ENCODE measurements around the gene STARD9.
"Not testable (repeated sequence)": the region's sequence is repeated elsewhere in the genome, so short reads cannot be mapped to it uniquely, and the experiment has no call there.

Gene STARD9

DNA sequence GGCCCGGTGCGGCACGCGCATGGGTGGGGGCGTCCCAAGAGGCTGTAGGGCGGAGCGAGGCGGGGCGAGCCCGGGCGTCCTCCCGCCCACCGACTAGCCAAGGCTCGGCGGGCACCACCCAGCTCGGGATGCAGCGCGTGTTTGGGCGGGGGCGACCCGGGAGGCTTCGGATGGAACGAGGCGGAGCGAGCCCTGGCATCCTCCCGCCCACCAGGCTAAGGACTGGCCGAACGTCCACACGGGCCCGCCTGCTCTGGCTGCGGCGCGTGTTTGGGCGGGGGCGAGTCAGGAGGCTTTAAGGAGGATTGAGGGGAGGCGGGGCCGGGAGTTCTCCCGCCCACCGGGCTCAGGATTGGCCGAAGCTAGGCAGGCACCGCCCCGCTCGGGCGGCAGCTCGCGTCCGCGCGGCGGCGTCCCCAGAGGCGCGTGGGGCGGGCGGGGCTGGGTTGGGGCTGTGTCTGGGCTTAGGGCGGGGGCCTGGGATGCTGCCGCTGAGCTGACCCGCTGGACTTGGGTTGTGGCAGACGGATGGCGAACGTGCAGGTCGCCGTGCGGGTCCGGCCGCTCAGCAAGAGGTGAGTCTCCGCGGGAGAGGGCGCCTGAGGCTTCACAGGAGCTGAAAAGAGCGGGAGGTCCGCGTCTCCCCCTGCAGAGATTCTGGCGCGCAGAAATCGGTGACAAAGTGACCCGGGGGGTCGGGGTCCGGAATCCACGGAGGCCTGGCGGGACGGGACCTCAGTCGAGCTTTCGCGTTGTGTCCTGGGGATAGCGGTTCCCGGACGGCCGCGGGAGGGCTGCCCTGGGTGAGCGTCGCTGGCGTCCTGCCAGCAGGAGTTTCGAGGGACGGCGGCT lies at the start of gene STARD9:
Gene STARD9, plus strand, starts transcription at position 419 of the 852 bp plus-strand sequence. Its CDS starts 110 bp downstream, at position 529.
- DNase-seq (ENCODE audit: low spot score): peak; percentile 94

DNA sequence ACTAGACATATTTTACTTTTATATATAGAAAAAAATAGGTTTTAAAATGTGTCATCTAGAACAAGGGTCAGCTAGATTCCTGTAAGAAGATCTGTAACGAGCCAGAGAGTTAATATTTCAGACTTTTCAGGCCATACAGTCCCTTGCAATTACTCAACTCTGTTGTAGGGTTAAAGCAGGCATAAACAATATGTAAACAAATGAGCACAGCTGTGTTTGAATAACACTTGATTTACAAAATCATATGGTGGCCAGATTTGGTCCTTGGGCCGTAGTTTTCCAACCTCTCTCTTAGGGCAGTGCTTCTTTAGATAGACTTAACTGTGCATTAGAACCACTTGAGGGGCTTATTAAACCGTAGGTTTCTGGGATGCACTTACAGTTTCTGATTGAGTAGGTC lies 46.4 kb upstream of the STARD9 start:
- DNase-seq (ENCODE audit: low spot score): no peak

DNA sequence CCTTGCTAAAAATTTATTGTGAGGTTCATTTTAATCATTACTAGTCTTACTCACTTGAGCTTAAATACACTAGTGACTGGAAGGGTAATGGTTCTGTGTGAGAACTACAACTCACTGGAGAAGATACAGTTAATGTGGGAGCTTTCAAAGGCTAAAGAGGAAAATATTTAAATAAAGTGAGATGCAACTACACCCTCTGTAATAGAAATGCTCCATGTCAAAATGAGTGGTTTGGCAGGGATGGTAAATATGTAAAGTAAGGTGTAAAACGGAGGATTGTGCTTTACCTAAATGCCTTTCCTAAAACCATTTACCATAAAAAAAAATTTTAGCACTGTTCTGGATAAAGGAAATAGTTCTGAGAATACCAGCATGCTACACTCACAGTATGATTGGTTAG lies 42.2 kb upstream of the STARD9 start:
- no peak for DNase-seq (ENCODE audit: low spot score)

DNA sequence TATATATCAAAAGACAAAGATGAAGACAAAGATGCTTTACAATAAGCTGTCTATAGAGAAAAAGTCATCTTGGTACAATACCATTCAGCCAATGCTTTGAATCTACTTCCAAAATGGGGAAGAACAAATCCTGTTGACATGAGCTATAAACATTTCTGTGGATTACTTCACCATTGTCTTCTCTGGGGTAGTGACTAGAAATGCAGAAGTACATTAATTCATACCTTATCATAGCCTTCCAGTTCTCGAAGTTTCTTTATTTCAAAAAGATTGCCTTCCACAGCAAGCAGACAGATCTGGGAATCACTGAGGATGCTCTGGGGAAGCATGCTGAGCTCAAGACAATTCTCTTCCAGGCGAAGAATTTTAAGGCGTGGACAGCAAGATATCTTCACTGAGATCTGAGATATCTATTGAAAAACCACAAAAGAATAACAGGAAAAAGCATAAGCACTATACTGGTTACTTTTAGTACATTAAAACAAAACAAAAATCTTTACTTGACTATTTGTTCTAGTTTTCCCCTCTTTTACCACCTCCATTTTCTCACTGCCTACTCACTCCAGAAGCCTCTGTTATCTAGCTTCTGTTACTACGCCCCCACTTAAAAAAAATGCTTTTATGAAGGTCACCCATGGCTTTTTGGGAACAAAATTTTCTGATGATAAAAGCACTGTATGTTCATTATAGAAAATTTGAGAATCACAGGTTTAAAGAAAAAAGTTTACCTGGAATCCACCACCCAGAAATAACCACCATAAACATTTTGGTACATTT lies 30.4 kb upstream of the STARD9 start:
- no peak for DNase-seq (ENCODE audit: low spot score)

DNA sequence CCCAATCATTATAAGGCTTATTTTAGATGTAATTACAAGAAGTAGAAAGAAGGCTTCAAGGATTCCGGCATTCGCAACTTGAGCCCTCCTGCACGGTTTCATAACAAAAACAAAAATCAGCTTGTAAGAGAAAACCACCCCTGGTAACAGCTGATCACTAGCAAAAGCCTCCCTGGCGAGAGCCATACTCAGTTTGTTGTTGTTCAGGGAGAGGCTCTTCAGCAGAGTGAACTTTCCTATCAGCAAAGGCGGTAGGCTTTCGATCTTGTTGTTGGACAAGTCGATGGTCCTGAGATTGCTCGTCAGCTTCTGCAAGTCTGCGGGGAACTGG lies 27.5 kb upstream of the STARD9 start:
- DNase-seq (ENCODE audit: low spot score): no peak

DNA sequence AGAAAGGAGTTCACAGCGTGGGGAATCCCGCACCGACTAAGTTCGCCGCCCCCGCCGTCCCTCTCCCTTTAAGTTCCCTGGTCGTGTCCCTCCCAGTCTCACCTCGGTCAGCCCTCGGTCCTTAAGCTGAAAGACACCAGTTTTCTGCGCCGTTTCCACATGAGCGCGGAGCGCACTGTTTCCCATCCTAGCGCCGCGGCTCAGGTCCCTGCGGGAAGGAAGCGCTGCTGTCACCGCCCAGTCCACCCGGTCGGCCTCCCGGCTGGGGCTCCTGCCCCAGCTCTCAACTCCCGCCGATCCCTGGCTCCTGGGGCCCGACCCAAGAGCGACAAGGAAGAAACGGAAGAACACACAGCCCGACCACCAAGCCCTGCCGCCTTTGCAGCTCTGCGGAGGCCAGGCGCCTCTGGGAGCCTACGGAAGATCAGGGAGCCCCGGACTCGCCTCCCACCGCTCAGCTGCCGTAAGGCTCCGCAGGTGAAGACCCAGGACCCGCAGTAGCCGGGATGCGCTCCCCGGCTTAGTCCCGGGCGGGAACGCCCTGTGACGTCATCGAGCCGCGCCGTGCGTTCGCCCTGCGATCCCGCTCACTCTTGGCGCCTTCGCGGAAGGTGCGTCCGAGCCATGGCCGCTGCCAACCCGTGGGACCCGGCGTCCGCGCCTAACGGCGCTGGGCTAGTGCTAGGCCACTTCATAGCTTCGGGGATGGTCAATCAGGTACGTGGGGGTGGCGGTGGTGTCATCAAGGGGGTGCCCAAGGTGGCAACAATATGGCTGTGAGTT lies 27.0 kb upstream of the STARD9 start, which contains the start of the genes HAUS2 and LRRC57:
Gene HAUS2, plus strand, starts transcription at position 590 of the 783 bp plus-strand sequence. Its CDS starts 35 bp downstream, at position 625.
Gene LRRC57, minus strand, starts transcription at position 545 of the 783 bp plus-strand sequence. Its CDS starts 359 bp downstream, at position 186.
- peak; percentile 81 for DNase-seq (ENCODE audit: low spot score)

DNA sequence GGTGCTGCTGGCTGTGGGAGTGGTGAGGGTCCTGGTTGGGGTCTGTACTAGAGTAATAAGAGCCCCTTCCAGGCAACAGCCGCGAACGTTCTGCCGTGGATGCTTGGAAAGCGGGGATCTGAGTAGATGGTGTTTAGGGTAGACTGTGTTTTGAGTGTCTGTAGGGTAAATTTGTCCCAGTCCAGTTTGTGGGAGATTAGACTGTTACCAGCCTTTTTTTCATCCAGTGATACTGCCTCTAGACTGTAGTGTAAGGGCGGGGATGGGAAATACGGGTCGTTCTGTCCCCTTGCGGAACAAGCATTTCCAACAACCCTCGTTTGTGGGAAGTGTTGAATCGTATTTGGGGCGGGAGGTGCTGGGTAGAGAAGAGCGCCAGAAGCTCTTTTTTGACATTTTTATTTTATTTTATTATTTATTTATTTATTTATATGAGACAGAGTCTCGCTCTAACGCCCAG lies 26.3 kb upstream of the STARD9 start:
- DNase-seq (ENCODE audit: low spot score): peak; percentile 6

DNA sequence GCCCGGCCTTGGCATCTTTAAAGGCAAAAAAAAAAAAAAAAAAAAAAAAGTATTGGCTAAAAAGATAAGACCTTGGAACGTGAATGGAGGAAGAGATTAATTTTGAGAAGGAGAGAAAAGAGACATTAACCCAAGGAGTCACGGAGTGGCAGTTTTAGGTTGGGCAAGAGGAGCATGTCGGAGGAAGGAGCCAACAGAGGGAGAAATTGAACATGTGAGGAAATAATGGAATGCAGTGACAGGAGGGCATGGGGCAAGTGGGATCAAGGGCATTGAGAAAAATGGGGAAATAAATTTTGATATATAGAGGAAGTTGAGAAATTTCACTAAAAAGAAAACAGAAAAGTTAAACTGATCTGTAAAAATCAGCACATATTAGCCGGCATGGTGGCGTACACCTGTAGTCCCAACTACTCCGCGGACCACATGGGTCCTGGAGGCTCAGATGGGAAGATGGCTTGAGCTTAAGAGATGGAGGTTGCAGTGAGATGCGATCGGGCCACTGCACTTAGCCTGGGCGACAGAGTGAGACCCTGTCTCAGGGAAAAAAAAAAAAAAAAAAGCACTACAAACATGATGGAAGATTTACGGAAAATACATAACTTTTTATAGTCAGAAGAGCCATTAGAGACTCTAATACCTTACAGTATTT lies 25.5 kb upstream of the STARD9 start:
- no peak for DNase-seq (ENCODE audit: low spot score)

DNA sequence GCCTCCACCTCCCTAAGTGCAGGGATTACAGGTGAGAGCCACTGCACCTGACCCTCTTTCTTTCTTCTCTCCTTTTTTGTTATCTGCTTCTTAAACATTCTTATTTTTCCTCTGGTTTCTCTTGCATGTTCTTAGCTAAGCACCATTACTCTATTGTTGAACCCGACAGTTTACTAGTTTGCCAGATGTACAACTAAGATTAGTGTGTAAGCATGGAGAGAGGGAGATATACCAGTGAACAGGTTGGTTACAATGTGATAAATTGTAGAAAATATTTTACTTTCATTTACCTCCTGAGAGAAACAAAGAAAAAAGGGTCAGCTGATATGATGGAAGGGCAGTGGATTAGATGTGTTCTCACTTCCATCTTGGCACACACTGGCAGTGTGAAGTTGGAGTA lies 21.9 kb upstream of the STARD9 start:
- DNase-seq (ENCODE audit: low spot score): no peak

DNA sequence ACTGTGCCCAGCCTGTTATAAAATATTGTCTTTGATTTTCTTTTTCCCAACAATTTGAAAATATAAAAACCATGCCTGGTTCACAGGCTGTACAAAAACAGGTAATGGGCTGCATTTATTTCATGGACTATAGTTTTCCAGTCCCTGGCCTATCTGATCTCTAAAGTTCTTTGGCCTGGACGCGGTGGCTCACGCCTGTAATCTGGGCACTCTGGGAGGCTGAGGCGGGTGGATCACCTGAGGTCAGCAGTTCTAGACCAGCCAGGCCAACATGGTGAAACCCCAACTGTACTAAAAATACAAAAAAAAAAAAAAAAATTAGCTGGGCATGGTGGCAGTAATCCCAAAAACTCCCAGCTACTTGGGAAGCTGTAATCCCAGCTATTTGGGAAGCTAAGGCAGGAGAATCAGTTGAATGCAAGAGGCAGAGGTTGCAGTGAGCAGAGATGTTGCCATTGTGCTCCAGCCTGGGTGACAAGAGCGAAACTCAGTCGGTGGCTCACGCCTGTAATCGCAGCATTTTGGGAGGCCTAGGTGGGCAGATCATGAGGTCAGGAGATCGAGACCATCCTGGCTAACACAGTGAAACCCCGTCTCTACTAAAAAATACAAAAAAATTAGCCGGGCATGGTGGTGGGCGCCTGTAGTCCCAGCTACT lies 18.7 kb upstream of the STARD9 start:
- DNase-seq (ENCODE audit: low spot score): not testable (repeated sequence)

DNA sequence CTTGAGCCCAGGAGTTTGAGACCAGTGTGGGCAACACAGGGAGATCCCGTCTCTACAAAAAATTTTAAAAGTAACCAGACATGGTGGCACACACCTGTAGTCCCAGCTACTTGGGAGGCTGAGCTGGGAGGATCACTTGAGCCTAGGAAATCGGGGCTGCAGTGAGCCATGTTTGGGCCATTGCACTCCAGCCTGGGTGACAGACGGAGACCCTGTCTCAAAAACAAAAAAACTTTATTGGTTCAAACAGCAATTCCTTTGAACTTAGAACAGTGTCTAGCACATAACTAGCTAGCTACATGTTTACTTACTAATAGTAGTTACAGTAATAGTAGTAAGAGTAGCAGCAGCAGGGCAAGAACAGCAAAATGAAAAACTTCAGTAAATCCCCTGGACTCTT lies 16.7 kb upstream of the STARD9 start:
- DNase-seq (ENCODE audit: low spot score): no peak

GRCh38 chr15:42576040-42576594 lies 711 bp downstream of the STARD9 start:
- DNase-seq (ENCODE audit: low spot score): no peak

DNA sequence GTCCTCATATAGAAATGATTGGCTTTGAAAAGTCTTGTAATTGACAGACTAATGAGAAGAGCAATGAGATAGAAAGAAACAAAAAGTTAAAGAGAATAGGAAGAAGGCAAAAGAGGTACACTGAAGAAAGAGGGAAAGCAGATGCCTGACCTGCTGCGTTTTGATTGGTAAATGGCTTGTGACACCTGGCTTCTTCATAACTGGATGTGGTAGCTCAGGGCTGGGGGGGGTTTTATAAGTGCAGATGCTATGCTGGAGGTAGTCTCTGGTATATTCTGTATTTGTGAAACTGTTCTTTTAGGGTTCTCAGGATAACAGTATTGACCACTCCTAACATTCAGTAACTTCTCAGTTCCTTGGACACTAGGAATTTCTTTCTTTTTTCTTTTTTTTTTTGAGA lies 1.4 kb downstream of the STARD9 start:
- no peak for DNase-seq (ENCODE audit: low spot score)

- no peak for DNase-seq (ENCODE audit: low spot score)
These were observed 2.2 kb downstream of the STARD9 start for GRCh38 chr15:42577514-42578031.

DNA sequence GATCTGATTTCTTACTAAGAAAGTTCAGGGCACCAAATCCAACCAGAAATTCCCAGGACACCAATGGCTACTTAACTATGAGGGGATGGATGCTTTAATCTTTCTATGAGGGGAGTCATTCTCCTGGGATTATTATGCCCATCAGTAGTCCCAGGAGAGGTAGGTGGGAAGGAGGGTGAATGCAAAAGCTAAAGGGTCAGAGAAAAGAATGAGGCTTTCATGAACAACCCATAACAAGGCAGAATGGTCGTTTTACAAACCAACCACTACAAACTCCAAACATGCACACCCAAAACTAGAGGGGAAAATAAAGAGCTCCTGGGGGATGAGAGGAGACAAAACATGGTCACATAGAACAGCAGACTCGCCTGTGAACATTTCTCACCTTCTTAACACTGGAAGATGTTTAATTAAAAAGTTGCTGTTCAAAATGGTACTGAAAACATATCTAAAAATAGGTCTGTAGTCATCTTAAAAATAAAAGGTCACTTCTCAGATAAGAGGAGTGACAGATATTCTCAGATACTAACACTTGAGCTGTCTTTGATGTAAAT lies 3.7 kb downstream of the STARD9 start:
- no peak for DNase-seq (ENCODE audit: low spot score)

DNA sequence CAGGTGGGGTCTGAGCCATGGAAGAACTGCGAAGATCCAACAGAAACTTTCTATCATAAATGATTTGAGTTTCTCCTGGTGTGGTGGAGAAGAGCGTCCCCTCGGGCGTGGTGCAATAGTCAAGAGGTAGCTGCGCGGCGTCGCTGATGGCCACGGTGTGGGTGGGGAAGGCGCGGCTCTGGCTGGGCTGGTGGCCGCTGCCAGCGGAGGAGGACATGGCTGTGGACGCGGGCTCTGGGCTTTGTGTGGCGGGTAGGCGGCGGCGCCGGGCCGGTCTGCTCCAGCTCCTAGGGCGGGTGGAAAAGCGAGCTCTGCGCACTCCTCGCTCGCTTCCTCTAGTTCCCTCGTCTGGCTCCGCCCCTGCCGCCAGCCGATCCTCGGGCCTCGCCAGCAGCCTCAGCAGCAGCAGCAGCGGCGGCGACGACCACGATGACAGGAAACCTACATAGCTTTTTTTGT lies 5.9 kb downstream of the STARD9 start:
- DNase-seq (ENCODE audit: low spot score): peak; percentile 76

DNA sequence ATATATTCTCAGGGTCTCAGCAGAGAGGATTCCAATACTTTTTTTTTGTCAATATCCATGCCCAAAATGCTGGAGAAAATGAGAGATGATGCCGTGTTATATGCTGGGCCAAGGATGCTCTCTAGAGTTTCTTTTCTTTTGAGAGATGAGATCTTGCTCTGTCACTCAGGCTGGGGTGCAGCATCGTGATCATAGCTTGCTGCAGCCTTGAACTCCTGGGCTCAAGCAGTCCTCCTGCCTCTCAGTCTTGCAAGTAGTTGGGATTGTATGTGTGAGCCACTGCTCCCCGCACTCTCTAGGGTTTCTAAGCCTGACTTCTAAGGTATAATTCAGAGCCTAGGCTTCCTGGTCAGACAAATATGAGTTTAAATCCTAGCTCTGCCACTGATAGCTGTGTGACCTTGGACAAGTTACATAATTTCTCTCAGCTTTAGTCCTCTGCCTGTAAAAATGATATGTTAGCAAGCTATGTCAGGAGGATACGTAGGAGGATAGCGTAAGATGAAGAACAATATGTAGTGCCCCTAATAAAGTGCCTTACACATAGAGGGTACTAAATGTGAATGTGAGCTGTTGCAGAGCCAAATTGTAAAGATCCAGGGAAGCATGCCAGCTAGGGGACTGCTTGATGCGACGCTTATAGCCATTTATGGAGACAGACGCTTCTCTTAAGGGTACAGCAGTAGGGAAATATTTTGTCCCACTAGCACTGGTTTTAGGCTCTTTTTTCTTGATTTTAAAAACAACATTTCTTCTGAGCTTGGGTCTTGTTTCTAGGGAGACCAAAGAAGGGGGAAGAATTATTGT lies 7.4 kb downstream of the STARD9 start:
- DNase-seq (ENCODE audit: low spot score): no peak

GRCh38 chr15:42584031-42584765 lies 8.8 kb downstream of the STARD9 start:
- no peak for DNase-seq (ENCODE audit: low spot score)
